ENCODE results near the gene SMIM7.
"Not testable (repeated sequence)": the region's sequence is repeated elsewhere in the genome, so short reads cannot be mapped to it uniquely, and the experiment has no call there.

SMIM7 gene

DNA sequence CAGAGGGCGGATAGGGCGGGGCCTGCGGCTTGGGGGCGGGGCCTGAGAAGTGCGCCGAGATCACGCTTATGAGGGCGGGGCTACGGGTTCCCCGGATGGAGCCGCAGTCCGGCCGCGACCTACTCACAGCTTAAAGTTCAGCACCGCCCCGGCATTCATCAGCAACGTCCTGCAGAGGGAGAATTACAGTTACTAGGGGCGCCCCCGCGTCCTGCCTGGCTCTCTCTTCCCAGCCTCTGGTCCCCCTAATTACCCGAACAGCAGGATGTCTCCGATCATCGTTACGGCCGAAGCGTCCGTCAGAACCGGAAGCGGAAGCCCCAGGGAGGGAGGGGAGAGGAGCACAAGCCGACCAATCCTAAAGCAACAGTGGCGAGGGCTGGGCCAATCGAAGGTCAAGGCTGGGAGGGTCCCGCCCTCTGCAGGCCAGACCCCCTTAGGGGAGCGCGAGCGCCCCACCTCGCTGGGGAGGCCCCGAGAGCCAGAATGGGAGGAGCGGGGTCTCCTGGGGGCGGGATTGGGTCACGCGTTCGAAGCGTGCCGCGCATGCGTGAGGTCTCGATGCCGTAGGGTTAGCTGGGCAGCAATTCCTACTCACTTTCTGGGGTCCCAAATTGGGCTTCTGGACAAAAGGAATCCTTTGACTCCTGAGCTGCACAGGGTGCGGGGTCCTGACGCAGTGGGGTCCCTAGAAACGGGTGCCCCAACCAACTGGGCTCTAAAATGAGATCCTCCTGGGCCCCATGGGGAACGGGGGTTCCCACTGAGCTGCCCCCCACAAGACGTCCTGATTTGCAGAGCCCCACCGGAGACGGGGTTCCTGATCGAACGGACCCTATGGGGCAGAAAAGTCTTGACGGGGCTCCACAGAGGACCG lies at the start of gene SMIM7:
Gene SMIM7, minus strand, starts transcription at position 313 of the 877 bp plus-strand sequence. Its CDS starts 34 bp downstream, at position 279.
- DNase-seq, result peak; percentile 98

DNA sequence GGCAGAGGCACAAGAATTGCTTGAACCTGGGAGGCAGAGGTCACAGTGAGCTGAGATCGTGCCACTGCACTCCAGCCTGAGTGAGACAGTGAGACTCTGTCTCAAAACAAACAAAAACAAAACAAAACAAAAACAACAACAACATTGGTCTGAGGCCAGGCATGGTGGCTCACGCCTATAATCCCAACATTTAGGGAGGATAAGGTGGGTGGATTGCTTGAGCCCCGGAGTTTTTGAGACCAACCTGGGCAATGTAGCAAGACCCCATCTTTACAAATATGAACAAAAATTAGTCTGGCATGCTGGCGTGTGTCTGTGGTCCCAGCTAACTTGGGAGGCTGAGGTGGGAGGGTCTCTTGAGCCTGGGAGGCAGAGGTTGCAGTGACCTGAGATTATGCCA lies 43.7 kb upstream of the SMIM7 start:
- DNase-seq, result no peak

DNA sequence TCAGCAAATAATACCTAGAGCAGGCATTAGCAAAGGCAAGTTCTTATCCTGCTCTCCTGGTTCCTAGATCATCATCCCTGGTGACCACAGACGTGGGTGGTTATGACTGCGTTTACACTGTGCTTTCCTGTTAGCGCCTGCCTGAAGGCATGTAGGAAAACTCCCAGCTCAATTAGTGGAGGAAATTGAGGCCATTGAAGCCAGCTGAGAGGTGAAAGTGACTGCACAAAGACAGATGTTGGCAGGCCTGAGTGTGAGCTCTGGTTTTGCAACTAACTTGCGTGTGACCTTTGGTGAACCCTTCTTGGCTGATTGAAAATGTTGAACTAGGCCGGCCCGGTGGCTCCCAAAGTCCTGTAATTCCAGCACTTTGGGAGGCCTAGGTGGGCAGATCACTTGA lies 42.2 kb upstream of the SMIM7 start:
- no peak for DNase-seq

DNA sequence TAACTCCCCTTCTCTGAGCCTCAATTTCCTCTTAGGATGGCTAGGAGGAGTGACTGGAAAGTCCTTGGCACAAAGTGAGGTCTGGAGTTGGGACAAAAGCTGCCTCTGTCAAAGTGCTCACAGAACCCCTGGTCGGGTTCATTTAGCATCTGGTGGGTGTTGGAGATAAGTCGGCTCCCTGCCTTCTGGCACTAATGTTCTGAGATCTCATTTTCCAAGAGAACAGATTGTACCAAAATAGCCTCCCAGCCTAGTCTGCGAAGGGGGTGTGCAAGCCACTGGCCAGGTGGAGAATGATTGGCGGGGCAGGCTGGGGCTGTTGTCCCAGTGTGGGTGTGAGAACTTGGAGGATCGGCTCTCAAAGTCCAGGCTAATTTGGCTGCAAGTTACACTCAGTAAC lies 39.0 kb upstream of the SMIM7 start:
- no peak for DNase-seq

DNA sequence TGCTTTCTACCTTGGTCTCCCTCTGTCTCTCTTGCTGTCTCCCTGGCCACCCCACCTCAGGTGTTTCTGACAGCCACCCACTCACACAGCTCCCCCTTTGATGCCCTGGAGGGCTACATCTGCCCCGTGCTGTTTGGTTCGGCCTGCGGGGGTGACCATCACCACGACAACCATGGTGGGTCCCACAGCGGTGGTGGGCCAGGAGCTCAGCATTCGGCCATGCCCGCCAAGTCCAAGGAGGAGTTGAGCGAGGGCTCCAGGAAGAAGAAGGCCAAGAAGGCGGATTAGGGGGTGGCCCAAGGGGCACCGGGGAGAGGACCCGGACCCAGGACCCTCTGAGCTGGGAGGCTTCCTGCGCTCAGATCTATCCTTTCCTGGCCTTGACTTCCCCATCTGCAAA lies 28.1 kb upstream of the SMIM7 start:
- no peak for DNase-seq

DNA sequence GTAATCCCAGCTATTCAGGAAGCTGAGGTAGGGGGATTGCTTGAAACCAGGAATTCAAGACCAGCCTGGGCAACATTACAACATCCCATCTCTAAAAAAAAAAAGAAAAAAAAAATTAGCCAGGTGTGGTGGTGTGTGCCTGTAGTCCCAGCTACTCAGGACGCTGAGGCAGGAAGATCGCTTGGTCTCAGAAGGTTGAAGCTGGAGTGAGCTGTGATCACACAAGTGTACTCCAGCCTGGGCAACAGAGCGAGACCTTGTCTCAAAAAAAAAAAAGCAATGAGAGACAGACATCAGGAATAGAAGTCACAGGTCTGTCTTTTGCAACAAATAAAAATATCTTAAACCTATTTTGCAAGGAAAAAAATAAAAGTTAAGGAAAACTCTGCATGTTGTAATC lies 24.3 kb upstream of the SMIM7 start:
- no peak for DNase-seq

DNA sequence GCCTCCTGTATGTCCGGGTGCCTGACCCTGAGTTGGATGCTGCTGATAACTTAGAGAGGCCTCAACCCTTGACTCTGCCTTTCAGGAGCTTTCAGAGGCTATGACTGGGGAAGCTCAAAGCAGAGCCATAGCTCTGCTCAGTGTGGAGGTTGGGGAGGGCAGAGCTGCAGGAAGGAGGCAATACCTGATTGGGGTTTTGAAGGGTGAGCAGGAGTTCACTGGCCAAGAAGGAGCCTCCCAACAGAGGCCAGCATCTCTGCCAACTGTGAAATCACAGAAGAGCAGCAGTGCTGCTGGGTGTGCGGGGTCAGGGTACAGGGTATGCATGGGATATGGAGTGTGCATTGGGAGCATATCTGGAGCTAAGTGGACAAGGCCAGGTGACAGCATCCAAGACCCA lies 22.6 kb upstream of the SMIM7 start:
- no peak for DNase-seq

DNA sequence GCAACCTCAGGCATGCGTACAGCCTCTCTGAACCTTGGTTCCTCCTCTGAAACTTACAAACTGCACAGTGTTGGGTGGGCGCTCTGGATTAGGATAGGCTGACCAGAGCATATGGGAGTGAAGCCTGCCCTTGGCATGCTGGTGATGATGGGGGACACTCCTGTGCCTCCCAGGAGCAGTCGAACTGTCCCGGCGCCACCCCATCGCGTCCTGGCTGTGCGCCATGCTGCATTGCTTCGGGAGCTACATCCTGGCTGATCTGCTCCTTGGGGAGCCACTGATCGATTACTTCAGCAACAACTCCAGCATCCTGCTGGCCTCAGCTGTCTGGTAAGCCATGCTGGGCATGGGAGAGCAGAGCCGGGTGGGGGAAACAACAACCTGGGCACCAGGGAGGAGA lies 19.9 kb upstream of the SMIM7 start:
- DNase-seq, result no peak

DNA sequence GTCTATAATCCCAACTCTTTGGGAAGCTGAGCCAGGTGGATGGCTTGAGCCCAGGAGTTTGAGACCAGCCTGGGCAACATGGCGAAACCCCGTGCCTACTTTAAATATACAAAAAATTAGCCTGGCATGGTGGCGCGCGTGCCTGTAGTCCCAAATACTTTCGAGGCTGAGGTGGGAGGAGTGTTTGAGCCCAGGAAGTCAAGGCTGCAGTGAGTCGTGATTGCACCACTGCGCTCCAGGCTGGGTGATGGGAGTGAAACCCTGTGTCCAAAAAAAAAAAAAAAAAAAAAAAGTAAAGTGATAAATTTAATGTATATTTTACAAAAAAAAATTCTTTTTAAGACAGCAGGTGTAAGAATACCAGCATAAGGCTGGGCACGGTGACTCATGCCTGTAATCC lies 18.6 kb upstream of the SMIM7 start:
- DNase-seq, result no peak

DNA sequence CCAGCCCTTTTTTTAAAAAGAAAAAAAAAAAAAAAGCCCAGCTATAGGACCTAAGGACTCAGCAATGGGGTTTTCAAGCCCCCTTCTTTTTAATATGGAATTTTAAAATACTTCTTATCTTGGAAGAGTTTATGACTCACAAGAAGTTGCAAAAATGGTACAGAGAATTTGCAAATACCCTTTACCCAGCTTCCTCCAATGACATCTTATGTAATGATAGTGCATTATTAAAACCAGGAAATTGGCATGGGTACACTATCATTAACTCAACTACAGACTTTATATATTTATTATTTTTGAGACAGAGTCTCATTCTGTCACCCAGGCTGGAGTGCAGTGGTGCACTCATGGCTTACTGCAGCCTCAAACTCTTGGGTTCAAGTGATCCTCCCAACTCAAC lies 17.1 kb upstream of the SMIM7 start:
- no peak for DNase-seq

DNA sequence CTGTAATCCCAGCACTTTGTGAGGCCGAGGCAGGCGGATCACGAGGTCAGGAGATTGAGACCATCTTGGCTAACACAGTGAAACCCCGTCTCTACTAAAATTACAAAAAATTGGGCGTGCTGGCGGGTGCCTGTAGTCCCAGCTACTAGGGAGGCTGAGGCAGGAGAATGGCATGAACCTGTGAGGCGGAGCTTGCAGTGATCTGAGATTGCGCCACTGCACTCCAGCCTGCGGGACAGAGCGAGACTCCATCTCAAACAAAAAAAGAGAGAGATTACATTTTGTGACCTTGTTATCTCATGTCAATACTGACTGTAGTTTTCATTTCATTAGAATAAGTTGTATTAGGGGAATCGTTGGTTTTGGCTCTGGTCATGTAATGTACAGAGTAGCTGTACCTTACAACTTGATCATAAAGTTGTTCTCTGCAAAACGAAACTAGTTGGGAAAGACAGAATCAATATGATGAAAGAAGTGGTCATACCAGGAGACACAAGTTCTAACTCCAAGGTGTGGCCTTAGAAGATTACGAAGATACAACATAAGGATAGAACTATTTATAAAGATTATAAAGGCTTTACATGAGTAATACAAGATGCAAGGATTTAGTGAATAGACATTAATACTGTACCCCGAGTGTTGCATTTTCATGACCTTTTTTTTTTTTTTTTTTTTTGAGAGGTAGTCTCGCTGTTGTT lies 16.3 kb upstream of the SMIM7 start:
- no peak for DNase-seq

DNA sequence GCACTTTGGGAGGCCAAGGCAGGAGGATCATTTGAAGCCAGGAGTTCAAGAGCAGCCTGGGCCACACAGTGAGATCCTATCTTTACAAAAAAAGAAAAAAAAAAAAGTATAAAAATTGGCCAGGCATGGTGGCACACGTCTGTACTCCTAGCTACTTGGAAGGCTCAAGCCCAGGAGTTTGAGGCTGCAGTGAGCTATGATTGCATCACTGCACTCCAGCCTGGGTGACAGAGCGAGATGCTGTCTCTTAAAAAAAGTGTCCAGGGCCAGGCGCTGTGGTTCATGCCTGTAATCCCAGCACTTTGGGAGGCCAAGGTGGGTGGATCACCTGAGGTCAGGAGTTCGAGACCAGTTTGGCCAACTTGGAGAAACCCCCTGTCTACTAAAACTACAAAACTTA lies 13.9 kb upstream of the SMIM7 start:
- DNase-seq, result not testable (repeated sequence)

DNA sequence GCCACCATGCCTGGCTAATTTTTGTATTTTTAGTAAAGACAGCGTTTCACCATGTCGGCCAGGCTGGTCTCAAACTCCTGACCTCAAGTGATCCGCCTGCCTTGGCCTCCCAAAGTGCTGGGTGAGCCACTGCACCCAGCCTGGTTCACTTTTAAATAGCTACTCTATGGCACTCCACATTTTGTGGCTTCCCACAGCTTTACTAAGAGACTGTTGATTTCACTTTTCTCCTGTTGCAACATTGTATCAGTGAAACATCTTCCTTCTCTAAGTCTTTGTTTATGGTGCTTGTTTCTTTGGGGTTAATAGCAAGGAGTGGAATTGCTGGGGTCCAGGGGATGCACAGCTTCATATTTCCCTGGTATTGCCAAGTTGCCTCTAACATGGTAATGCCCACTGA lies 13.3 kb upstream of the SMIM7 start:
- DNase-seq, result no peak

DNA sequence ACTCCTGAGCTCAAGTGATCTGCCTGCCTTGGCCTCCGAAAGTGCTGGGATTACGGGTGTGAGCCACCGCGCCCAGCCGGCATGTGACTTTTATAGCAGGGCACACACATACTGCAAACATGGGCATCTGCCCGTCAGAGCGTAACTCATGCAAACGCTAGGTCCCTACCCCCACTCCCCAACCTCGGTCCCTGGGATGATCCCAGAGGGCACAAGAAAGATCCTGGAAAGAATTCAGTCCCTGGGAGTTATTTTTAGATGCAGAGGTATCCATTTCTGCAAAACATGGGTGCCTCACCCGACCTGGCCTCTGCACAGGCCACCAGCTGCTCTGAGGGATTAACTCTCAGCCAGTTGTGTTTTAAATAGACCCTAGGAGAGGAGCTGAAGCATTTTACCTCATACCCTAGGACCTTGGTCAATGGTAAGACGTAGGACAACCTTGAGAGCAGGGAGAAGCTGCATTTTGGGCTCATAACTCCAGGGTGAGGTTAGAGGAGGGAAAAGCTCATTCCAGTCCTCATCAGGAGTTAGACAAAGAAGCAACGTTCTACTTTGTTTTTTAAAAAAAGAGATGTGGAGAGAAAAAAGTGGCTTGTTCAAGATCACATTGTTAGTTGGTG lies 11.8 kb upstream of the SMIM7 start:
- no peak for DNase-seq

DNA sequence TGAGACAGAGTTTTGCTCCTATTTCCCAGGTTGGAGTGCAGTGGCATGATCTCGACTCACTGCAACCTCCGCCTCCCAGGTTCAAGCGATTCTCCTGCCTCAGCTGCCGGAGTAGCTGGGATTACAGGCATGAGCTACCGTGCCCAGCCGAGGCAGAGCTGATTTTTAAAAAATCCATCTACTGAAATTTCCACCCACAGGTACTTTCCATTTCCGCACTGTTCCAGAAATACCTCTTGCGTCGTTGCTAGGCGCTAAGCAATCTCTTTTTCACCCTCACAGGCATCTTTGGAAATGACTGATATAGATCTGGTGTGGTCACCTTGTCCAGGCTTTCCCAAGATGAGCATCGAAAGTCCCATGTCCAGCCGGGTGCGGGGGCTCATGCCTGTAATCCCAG lies 10.3 kb upstream of the SMIM7 start:
- DNase-seq, result no peak

DNA sequence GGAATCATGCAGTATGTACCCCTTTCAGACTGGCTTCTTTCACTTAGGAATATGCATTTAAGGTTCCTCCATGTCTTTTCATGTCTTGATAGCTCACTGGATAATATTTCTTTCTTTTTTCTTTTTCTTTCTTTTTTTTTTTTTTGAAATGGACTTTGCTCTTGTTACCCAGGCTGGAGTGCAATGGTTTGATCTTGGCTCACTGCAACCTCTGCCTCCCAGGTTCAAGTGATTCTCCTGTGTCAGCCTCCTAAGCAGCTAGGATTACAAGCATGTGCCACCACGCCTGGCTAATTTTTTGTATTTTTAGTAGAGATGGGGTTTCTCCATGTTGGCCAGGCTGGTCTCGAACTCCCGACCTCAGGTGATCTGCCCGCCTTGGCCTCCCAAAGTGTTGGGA lies 8.8 kb upstream of the SMIM7 start:
- DNase-seq, result not testable (repeated sequence)

DNA sequence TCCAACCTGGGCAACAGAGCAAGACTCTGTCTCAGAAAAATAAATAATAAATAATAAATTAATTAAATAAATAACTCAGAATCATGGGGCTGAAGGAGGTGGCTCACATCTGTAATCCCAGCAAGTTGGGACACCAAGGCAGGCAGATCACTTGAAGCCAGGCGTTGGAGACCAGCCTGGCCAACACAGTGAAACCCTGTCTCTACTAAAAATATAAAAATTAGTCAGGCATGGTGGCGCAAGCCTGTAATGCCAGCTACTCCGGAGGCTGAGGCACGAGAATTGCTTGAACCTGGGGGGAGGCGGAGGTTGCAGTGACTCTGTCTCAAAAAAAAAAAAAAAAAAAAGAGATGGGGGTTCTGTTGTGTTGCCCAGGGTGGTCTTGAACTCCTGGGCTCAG lies 8.2 kb upstream of the SMIM7 start:
- no peak for DNase-seq

DNA sequence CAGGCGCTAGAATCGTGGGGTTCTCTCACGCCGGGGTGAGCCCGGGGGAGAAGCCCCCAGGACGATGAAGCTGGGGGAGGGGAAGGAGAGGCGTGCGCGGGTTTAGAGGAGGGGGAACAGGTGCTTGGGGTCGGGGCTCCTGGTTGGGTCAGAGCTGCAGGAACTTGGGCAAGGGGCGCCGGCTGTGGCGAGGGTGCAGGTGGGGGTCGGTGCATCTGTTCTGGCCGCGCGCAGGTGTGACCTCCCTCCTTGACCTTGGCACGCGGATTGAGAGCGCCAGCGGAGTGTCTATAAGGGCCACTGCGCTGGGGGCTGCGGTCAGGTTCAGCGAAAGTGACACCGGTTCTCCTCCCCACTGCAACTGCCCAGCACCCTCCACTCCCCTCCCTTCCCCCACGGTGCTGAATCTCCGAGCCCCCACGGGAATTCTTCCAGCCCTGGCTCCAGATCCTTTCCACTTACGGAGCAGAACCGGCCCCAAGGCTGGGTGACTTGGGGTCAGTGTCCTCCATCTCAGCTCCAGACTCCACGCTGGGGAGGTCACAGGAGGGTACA lies 1.6 kb upstream of the SMIM7 start:
- no peak for DNase-seq

DNA sequence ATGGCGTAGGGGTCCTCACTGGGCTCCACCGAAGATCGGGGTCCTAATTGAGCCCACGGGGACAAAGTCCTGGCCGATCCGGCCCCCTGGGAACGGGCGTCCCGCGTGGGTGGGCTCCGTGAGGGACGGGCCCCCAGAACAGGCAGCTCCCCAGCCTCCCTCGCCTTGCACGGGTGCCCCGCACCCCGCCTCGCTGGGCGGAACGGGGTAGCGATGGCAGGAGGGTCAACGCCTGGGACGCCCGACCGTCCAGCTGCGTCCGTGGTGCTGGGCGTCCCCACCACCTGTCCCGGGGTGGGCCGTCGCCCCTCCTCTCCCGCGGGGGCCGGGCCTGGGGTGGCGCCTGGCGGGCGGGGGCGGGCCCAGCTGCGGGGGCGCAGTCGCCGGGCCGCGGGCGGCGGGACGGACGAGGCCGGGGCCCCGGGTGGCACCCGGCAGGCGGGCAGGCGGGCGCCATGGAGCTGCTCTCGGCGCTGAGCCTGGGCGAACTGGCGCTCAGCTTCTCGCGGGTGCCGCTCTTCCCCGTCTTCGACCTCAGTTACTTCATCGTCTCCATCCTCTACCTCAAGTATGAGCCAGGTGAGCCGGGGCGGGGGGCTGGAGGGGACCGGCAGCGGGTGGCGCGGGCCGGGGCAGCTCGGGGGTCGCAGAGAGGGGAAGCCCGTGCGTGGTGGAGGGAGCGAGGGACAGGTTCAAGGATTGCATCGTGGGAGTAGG lies 977 bp upstream of the SMIM7 start, which contains the start of gene TMEM38A:
Gene TMEM38A, plus strand, starts transcription at position 377 of the 717 bp plus-strand sequence. Its CDS starts 79 bp downstream, at position 456.
- DNase-seq, result no peak

DNA sequence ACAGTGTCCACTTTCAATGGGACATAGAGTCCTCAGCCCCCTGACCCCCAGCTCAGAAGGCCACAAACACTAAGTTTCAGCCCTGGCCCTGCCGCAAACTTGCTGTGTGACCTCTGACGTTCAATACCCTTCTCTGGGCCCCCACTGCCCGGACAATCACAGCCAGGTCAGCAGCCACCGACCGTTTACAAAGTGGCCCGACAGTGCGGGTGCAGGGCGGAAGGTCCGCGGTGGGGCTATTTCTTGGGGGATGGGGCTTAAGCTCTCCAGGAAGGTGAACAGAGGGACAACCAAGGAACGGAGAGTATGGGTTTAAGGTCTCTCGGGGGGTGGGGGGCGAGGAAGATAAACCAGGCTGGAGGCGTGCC lies 496 bp downstream of the SMIM7 start:
- no peak for DNase-seq

DNA sequence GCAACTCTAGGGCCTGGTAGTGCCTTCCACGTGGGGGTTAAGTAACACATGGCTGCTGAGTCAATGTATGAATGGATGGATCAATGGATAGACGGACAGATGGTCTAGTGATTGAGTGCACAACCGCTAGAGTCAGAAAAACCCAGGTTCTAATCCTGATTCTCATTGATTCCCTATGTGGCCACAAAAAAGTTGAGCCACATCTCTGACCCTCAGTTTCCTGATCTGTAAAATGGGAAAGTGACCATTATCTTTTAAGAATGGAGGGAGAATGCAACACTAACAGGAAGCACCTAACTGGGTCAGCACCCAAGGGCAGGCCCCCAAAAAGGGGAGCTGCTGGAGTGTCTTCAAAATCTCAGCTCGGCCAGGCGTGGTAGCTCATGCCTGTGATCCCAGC lies 2.6 kb downstream of the SMIM7 start:
- DNase-seq, result no peak

DNA sequence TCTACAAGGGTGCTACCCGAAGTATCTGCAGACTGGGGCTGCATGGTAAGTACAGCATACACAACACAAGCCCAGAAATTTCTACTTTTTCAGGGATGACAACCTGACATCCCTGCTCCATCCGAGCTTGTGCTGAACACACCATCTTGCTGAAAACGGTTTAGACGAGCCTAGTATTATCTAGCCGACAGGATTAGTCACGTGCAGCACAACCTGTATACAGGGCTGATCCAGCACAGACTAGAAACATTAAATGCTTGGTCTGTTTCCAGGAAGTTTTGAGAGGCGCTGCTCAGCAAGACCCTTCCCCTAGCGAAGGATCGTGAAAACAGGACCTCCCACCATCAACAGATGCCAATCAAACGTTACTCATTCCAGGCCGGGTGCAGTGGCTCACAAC lies 4.2 kb downstream of the SMIM7 start:
- no peak for DNase-seq

DNA sequence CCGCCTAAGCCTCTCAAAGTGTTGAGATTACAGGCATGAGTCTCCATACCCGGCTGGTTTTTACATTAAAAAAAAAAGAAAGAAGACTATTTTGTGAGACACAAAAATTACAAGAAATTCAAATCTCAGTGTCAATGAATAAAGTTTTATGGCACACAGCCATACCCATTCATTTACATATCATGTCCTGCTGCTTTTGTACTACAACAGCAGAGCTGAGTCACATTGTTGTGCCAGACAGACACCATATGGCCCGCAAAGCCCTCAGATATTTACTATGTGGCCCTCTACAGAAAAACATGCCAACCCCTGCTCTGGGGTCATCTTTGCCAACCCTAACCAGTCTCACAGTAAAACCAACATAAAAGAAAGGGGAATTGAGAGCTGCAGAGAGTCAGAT lies 5.3 kb downstream of the SMIM7 start:
- DNase-seq, result peak; percentile 29

Data from NCI-H446 treated with DMSO at 0.1 percent for 48 hours (cell line).